ENCODE measurements around the gene LGI2.

GRCh38 chr4:25070545-25070944 lies 39.8 kb upstream of the LGI2 start:
- TF ChIP-seq EZH2 (optimal IDR thresholded peaks at IDR 0.05; ENCODE audit: low read depth, low read length) (no peak), CTCF (IDR thresholded peaks at IDR 0.05; ENCODE audit: low read length) (no peak)

Measured in MM.1S (cell line).